A549 (cell line): ENCODE measurements around the gene ZCCHC17. TPM values are rescaled to one million over a fixed set of nuclear protein-coding genes. Genes with fewer than 3 reads are reported as not detected.
"Not testable (repeated sequence)": the region's sequence is repeated elsewhere in the genome, so short reads cannot be mapped to it uniquely, and the experiment has no call there.

ENCODE experiments used
- ATAC-seq, 2 experiments: fragments of 200-7000 bp in 1 of 2; fragments of >200 bp in 1 of 2; cut with Nextera tagmentation in 1 of 2; cut with Tn5 transposase in 1 of 2; 3 replicates each; pipeline versions ENCODE4 v1.8.0 to v1.9.1; 2018 to 2020; ENCODE audit warnings: mild to moderate bottlenecking in 1 of 2, moderate library complexity in 1 of 2
- CTCF ChIA-PET: fragments of 300-600 bp; sonication (Branson Sonifier 250); formaldehyde crosslinking; extraction: SDS; loops from one replicate; lab custom pipeline; 2021; ENCODE audit warnings: antibody characterized with exemption, inconsistent platforms; lab: Yijun Ruan, JAX
- POLR2A ChIA-PET: fragments of 350-600 bp; formaldehyde crosslinking; extraction: SDS; loops from one replicate; lab custom pipeline; 2021; ENCODE audit warnings: antibody characterized with exemption, inconsistent platforms; lab: Yijun Ruan, JAX
- DNase-seq, 2 experiments: peaks; one replicate each; pipeline versions ENCODE4 v3.0.0 to v3.0.0-alpha.2; 2011 to 2016; ENCODE audit warnings: low read depth in 1 of 2, low spot score in 1 of 2
- FAIRE-seq: peaks from 2 replicates; lab custom pipeline; 2011; peaks lifted over from hg19 to GRCh38; lab: Jason Lieb, UNC
- H3K27ac ChIP-seq, 2 experiments: fragments of >200 bp; sonication (Bioruptor Twin); formaldehyde crosslinking; 3 replicates each; pipeline ENCODE4 v1.5.1; 2016 to 2017
- H3K4me1 ChIP-seq: fragments of >200 bp; sonication (Bioruptor Twin); formaldehyde crosslinking; 3 replicates; pipeline ENCODE4 v1.6.1; 2016
- H3K4me2 ChIP-seq: fragments of >200 bp; sonication (Bioruptor Twin); formaldehyde crosslinking; 3 replicates; pipeline ENCODE4 v1.6.1; 2016
- H3K4me3 ChIP-seq: fragments of >200 bp; sonication (Bioruptor Twin); formaldehyde crosslinking; 3 replicates; pipeline ENCODE4 v1.5.1; 2016
- H3K9me3 ChIP-seq: fragments of >200 bp; sonication (Bioruptor Twin); formaldehyde crosslinking; 3 replicates; pipeline ENCODE4 v1.6.1; 2016
- CBX2 ChIP-seq: fragments of 200-600 bp; sonication (generic); IDR thresholded peaks from 2 replicates; pipeline ENCODE4 v1.6.1; 2016; ENCODE audit warnings: low read depth, mild to moderate bottlenecking, borderline replicate concordance
- FOSL2 ChIP-seq, 2 experiments: fragments of 450-650 bp in 1 of 2; fragments of >200 bp in 1 of 2; sonication (Bioruptor Twin) in 1 of 2; formaldehyde crosslinking; IDR thresholded peaks; 2 replicates each; pipeline versions ENCODE4 v1.5.0 to v1.6.1; 2016 to 2020; ENCODE audit warnings: mild to moderate bottlenecking in 1 of 2, moderate library complexity in 1 of 2
- GATA3 ChIP-seq: IDR thresholded peaks from 2 replicates; pipeline ENCODE4 v1.6.1; 2012; ENCODE audit warnings: borderline replicate concordance
- JUNB ChIP-seq: fragments of >200 bp; sonication (Bioruptor Twin); formaldehyde crosslinking; IDR thresholded peaks from 2 replicates; pipeline ENCODE4 v1.6.1; 2016
- MAZ ChIP-seq: fragments of 150-350 bp; IDR thresholded peaks from 2 replicates; pipeline ENCODE4 v1.6.1; 2014; ENCODE audit warnings: antibody characterized with exemption, low read depth, low read length, borderline replicate concordance
- MYC ChIP-seq: IDR thresholded peaks from 2 replicates; pipeline ENCODE4 v1.6.1; 2012; ENCODE audit warnings: mild to moderate bottlenecking, inconsistent platforms, low read length, improper control_type of control experiment, borderline replicate concordance
- NPAS2 ChIP-seq: fragments of 250-450 bp; sonication (Bioruptor Pico); IDR thresholded peaks from 2 replicates; pipeline ENCODE4 v1.8.0; 2022; ENCODE audit warnings: mild to moderate bottlenecking, moderate library complexity, borderline replicate concordance
- RAD21 ChIP-seq, 2 experiments: fragments of >200 bp in 1 of 2; sonication (Bioruptor Twin) in 1 of 2; formaldehyde crosslinking in 1 of 2; IDR thresholded peaks in 1 of 2; conservative IDR thresholded peaks in 1 of 2; 2 replicates in 1 of 2; 3 replicates in 1 of 2; pipeline ENCODE4 v1.6.1; 2012 to 2018; ENCODE audit warnings: inconsistent platforms in 1 of 2
- RCOR1 ChIP-seq: fragments of 150-350 bp; IDR thresholded peaks from 2 replicates; pipeline ENCODE4 v1.6.1; 2014; ENCODE audit warnings: antibody characterized with exemption, low read length, low read depth
- WGBS: methylation state at CpG from one replicate; pipeline ENCODE4 v1.1.6; 2017; ENCODE audit errors: missing lambda C conversion rate; 5-methylcytosine and 5-hydroxymethylcytosine counted together
- polyA plus RNA-seq, 4 experiments: library from polyadenylated mRNA; depleted of rRNA in 3 of 4; stranded (reverse); fragments of >200 nt; fragmentation: RNase III in 1 of 4; extraction: RNeasy Plus Mini Kit Qiagen cat#74134 plus additional on column Dnase treatment in 1 of 4; gene quantifications; 2 replicates in 3 of 4; 3 replicates in 1 of 4; pipeline ENCODE4 v1.2.3, GENCODE V29; 2011 to 2017
- TF ChIP-seq, protein P1 (sequence below): fragments of 200-600 bp; sonication (generic); IDR thresholded peaks from 2 replicates; pipeline ENCODE4 v1.6.1; 2016; ENCODE audit warnings: antibody characterized with exemption, mild to moderate bottlenecking, moderate library complexity
- TF ChIP-seq, protein P2 (sequence below): IDR thresholded peaks from 2 replicates; pipeline ENCODE4 v1.6.1; 2012; ENCODE audit warnings: low read depth, borderline replicate concordance
- TF ChIP-seq, protein P3 (sequence below): fragments of 250-450 bp; sonication (Bioruptor Pico); IDR thresholded peaks from 2 replicates; pipeline ENCODE4 v1.5.0; 2021; ENCODE audit warnings: mild to moderate bottlenecking, moderate library complexity, borderline replicate concordance
- TF ChIP-seq, protein P4 (sequence below): fragments of 250-450 bp; sonication (Bioruptor Pico); IDR thresholded peaks from 2 replicates; pipeline ENCODE4 v1.5.0; 2020; ENCODE audit warnings: low read depth, mild to moderate bottlenecking, moderate library complexity

Gene ZCCHC17
- polyA plus RNA-seq, 2 of the 4 experiments (the other 2 are of a cell fraction) = 28.0 to 34.5 TPM

DNA sequence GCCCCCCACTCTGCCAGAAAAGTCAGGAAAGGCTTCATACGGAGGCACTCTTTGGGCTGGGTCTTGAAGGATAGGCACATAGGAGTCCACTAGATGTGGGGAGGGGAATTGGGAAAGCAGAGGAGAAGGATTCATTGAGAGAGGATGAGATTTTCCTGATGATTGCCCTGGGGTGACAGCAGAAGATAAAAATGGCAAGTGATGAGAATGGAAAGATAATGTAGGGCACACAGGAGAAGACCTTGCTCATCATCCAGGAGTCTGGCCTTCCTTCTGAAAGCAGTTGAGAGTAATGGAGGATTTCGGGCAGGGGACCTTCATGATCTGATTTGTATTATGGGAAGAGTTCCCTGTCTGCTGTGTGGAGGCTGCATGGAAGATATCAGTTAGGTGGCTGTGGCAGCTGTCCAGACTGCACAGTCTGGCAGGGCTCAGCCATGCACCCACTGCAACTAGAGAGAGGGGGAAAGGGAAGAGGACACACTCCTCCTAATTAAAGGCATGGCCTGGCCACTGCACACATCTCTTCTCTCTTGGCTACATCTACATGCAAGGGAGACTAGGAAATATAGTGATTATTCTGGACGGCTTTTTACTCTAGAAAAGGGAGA lies 85.7 kb downstream of the ZCCHC17 start:
- TF ChIP-seq RAD21 (conservative IDR thresholded peaks at IDR 0.05 in 1 of 2, IDR thresholded peaks at IDR 0.05 in 1 of 2) = no peak
- TF ChIP-seq MYC = no peak
- no peak for TF ChIP-seq MAZ
- TF ChIP-seq NPAS2 (CRISPR knock-in tag) = no peak
- no peak for TF ChIP-seq FOSL2 (IDR thresholded peaks at IDR 0.05)
- no peak for TF ChIP-seq FOSL2 (CRISPR knock-in tag; IDR thresholded peaks at IDR 0.05)
- no peak for TF ChIP-seq GATA3
- TF ChIP-seq, protein P1, sequence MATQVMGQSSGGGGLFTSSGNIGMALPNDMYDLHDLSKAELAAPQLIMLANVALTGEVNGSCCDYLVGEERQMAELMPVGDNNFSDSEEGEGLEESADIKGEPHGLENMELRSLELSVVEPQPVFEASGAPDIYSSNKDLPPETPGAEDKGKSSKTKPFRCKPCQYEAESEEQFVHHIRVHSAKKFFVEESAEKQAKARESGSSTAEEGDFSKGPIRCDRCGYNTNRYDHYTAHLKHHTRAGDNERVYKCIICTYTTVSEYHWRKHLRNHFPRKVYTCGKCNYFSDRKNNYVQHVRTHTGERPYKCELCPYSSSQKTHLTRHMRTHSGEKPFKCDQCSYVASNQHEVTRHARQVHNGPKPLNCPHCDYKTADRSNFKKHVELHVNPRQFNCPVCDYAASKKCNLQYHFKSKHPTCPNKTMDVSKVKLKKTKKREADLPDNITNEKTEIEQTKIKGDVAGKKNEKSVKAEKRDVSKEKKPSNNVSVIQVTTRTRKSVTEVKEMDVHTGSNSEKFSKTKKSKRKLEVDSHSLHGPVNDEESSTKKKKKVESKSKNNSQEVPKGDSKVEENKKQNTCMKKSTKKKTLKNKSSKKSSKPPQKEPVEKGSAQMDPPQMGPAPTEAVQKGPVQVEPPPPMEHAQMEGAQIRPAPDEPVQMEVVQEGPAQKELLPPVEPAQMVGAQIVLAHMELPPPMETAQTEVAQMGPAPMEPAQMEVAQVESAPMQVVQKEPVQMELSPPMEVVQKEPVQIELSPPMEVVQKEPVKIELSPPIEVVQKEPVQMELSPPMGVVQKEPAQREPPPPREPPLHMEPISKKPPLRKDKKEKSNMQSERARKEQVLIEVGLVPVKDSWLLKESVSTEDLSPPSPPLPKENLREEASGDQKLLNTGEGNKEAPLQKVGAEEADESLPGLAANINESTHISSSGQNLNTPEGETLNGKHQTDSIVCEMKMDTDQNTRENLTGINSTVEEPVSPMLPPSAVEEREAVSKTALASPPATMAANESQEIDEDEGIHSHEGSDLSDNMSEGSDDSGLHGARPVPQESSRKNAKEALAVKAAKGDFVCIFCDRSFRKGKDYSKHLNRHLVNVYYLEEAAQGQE = no peak
- TF ChIP-seq, protein P2, sequence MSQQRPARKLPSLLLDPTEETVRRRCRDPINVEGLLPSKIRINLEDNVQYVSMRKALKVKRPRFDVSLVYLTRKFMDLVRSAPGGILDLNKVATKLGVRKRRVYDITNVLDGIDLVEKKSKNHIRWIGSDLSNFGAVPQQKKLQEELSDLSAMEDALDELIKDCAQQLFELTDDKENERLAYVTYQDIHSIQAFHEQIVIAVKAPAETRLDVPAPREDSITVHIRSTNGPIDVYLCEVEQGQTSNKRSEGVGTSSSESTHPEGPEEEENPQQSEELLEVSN = no peak
- TF ChIP-seq CBX2 = no peak
- TF ChIP-seq JUNB = no peak
- TF ChIP-seq, protein P3, sequence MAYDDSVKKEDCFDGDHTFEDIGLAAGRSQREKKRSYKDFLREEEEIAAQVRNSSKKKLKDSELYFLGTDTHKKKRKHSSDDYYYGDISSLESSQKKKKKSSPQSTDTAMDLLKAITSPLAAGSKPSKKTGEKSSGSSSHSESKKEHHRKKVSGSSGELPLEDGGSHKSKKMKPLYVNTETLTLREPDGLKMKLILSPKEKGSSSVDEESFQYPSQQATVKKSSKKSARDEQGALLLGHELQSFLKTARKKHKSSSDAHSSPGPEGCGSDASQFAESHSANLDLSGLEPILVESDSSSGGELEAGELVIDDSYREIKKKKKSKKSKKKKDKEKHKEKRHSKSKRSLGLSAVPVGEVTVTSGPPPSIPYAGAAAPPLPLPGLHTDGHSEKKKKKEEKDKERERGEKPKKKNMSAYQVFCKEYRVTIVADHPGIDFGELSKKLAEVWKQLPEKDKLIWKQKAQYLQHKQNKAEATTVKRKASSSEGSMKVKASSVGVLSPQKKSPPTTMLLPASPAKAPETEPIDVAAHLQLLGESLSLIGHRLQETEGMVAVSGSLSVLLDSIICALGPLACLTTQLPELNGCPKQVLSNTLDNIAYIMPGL (CRISPR knock-in tag) = no peak
- ATAC-seq = no peak; a peak in 1 of 6 replicates
- POLR2A ChIA-PET = no interaction called here
- no peak overlapping the region for H3K4me2 ChIP-seq
- H3K4me3 ChIP-seq = no peak overlapping the region
- no peaks in the 10 kb centered on the region for H3K9me3 ChIP-seq
- CTCF ChIA-PET = interaction anchor here (0.7 to 4.0 kb wide), 3 partner anchors 12 to 167 kb away, joined by 3 to 33 read pairs (median 4); no protein-coding TSS in a partner anchor
- no peak overlapping the region for H3K27ac ChIP-seq
- H3K4me1 ChIP-seq = peaks cover 3% of the 10 kb centered on the region; the same call in 2 of the 3 replicates
- no peak for DNase-seq
- 59% methylated on average over 3 of the region's 3 CpGs for WGBS
- no peak for FAIRE-seq

DNA sequence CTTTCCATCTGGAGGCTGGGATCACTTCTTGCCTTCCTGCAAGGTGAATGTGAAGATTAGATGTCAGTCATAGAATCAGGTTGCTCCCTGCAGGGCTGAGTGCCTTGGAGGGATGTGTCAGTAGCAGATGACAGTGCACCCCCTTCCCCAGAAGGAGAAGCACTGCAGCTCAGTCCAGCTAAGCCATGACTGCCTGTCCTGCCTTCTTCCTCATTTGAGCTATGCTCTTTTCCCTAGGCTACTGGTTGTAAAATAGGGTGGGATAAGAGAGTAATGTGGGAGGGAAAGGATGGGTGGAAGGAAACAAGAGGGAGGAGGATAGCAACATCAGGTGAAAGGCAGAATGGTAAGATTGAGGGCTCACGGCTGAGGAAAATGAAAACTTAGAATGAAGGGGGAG lies 87.1 kb downstream of the ZCCHC17 start:
- no peak overlapping the region for H3K4me3 ChIP-seq
- no peak for ATAC-seq
- POLR2A ChIA-PET = no interaction called here
- no peaks in the 10 kb centered on the region for H3K9me3 ChIP-seq
- no peak overlapping the region for H3K4me2 ChIP-seq
- FAIRE-seq = no peak
- TF ChIP-seq, protein P4, sequence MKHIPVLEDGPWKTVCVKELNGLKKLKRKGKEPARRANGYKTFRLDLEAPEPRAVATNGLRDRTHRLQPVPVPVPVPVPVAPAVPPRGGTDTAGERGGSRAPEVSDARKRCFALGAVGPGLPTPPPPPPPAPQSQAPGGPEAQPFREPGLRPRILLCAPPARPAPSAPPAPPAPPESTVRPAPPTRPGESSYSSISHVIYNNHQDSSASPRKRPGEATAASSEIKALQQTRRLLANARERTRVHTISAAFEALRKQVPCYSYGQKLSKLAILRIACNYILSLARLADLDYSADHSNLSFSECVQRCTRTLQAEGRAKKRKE (CRISPR knock-in tag) = no peak
- TF ChIP-seq RCOR1 = no peak
- H3K27ac ChIP-seq = no peak overlapping the region
- CTCF ChIA-PET = interaction anchor here (1.2 to 4.0 kb wide), 3 partner anchors 11 to 19 kb away, joined by 3 to 33 read pairs (median 4); no protein-coding TSS in a partner anchor
- DNase-seq = no peak
- WGBS = 78% methylated on average over 1 of the region's 1 CpG
- H3K4me1 ChIP-seq = no peaks in the 10 kb centered on the region

DNA sequence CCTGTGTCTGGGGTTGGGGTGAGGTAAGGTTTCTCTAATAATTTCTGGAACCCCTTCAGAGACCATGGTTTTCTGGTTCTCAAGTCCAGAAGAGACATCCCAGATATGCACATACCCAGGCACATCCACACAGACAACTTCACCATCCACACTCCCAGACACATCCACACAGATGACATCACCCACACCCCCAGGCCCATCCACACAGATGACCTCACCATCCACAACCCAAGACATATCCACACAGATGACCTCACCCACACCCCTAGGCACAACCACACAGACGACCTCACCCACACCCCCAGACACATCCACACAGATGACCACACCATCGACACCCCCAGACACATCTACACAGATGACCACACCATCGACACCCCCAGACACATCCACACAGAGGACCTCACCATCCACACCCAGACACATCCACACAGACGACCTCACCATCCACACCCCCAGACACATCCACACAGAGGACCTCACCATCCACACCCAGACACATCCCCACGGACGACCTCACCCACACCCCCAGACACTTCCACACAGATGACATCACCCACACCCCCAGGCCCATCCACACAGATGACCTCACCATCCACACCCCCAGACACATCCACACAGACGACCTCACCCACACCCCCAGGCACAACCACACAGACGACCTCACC lies 89.9 kb downstream of the ZCCHC17 start:
- H3K9me3 ChIP-seq, DNase-seq, H3K4me2 ChIP-seq, H3K27ac ChIP-seq, H3K4me1 ChIP-seq, ATAC-seq, FAIRE-seq, POLR2A ChIA-PET, H3K4me3 ChIP-seq: not testable (repeated sequence)
- 16% methylated on average over 4 of the region's 8 CpGs for WGBS
- CTCF ChIA-PET = interaction anchor here (4.0 kb wide), 1 partner anchor 8 kb away, joined by 33 read pairs; no protein-coding TSS in a partner anchor
